HL-60 (cell line): ENCODE results near the gene ZFP69B.

Experiments
- DNase-seq, 2 experiments: peaks; one replicate each; pipeline ENCODE4 v3.0.0-alpha.2; 2010 to 2020; ENCODE audit warnings: low read depth in 1 of 2, low spot score in 1 of 2
- H3K27ac ChIP-seq: fragments of 250-450 bp; sonication (Bioruptor Pico); replicated peaks from 2 replicates; pipeline ENCODE4 v1.5.1; 2020; ENCODE audit warnings: mild to moderate bottlenecking, moderate library complexity
- H3K27me3 ChIP-seq: fragments of 250-450 bp; sonication (Bioruptor Pico); 2 replicates; pipeline ENCODE4 v1.5.1; 2021; ENCODE audit warnings: mild to moderate bottlenecking, moderate library complexity; ENCODE audit not compliant: insufficient read depth, poor library complexity, severe bottlenecking
- H3K4me3 ChIP-seq: replicated peaks from 2 replicates; pipeline ENCODE4 v1.5.1; 2011; ENCODE audit warnings: mild to moderate bottlenecking, control low read depth, low read length; ENCODE audit not compliant: insufficient read depth
- CTCF ChIP-seq: IDR thresholded peaks from one replicate; pipeline ENCODE4 v1.5.1; 2011; ENCODE audit warnings: low read length, control low read depth, inconsistent platforms; ENCODE audit not compliant: insufficient read depth
- GABPA ChIP-seq: IDR thresholded peaks from 2 replicates; pipeline ENCODE4 v1.6.1; 2012; ENCODE audit warnings: low read depth
- POLR2AphosphoS5 ChIP-seq: IDR thresholded peaks from 2 replicates; pipeline ENCODE4 v1.6.1; 2012; ENCODE audit warnings: low read depth
- REST ChIP-seq: IDR thresholded peaks from 2 replicates; pipeline ENCODE4 v1.6.1; 2012; ENCODE audit warnings: low read depth; ENCODE audit not compliant: insufficient replicate concordance
- SPI1 ChIP-seq: IDR thresholded peaks from 2 replicates; pipeline ENCODE4 v1.6.1; 2012; ENCODE audit warnings: low read depth, mild to moderate bottlenecking, borderline replicate concordance

The ZFP69B gene

GRCh38 chr1:40411843-40412242, 38.4 kb upstream of the ZFP69B start:
- TF ChIP-seq CTCF (no peak), POLR2AphosphoS5 (no peak), SPI1 (no peak), REST (no peak), GABPA (no peak)
- Histone ChIP-seq H3K4me3 (no peak overlapping the region), H3K27ac (no peak overlapping the region), H3K27me3 (no peaks in the 10 kb centered on the region)
- DNase-seq, result no peak

- no peak overlapping the region for H3K27ac ChIP-seq
Measured at GRCh38 chr1:40413527-40414252, 36.6 kb upstream of the ZFP69B start.

More at GRCh38 chr1:40413527-40414252, 36.6 kb upstream of the ZFP69B start:
- DNase-seq, result no peak
- H3K27me3 ChIP-seq, result no peaks in the 10 kb centered on the region
- TF ChIP-seq POLR2AphosphoS5 (no peak), CTCF (no peak), REST (no peak), GABPA (no peak), SPI1 (no peak)
- no peak overlapping the region for H3K4me3 ChIP-seq
